ENCODE results near the gene DDX41. TPM values are rescaled to one million over a fixed set of nuclear protein-coding genes. Genes with fewer than 3 reads are reported as not detected.

Gene DDX41
- total RNA-seq, 1 experiment from 2014 or later, result 318 TPM

- Histone ChIP-seq H3K79me2 (ENCODE audit: low read length) (peaks cover 29% of the 10 kb centered on the region), H3K4me2 (ENCODE audit: low read length) (no peak overlapping the region), H3F3A (ENCODE audit: low read length, unreplicated experiment) (no peaks in the 10 kb centered on the region), H3K9me3 (ENCODE audit: low read length) (no peaks in the 10 kb centered on the region), H3K9me2 (replicated peaks; ENCODE audit: low read length) (no peaks in the 10 kb centered on the region), H3K4me1 (ENCODE audit: insufficient read depth, low read length) (peaks cover 12% of the 10 kb centered on the region), H3K9ac (ENCODE audit: low read length) (no peak overlapping the region), H3K27me3 (ENCODE audit: low read length) (no peaks in the 10 kb centered on the region), H3K36me3 (ENCODE audit: low read depth, low read length) (peaks cover 29% of the 10 kb centered on the region), H3K27ac (ENCODE audit: low read length) (no peak overlapping the region), H4K20me1 (ENCODE audit: low read length) (no peaks in the 10 kb centered on the region), H3K4me3 (ENCODE audit: low read length) (no peak overlapping the region), H2AFZ (ENCODE audit: low read length) (no peak overlapping the region)
- ChIA-PET CTCF (no interaction called here), POLR2A (ENCODE audit: unreplicated experiment) (no interaction called here)
- no peak for DNase-seq
- intact Hi-C loops (cut with micrococcal nuclease), result no loop called here
- no peak for TF ChIP-seq EZH2phosphoT487 (IDR thresholded peaks at IDR 0.05; ENCODE audit: borderline replicate concordance, low read length)
- no peak for TF ChIP-seq EZH2 (IDR thresholded peaks at IDR 0.05; ENCODE audit: low read length, unreplicated experiment)
- TF ChIP-seq CTCF (conservative IDR thresholded peaks at IDR 0.05; ENCODE audit: low read depth, low read length), result no peak
- BruUV-seq (replicated peaks), result TSS peak; percentile 9
- ATAC-seq, result no peak
Measured at GRCh38 chr5:177511796-177512675, 4.7 kb downstream of the DDX41 start.

- no peaks in the 10 kb centered on the region for H3K9me2 ChIP-seq (replicated peaks; ENCODE audit: low read length)
- H3K4me1 ChIP-seq (ENCODE audit: insufficient read depth, low read length), result peaks cover 12% of the 10 kb centered on the region
- H3F3A ChIP-seq (ENCODE audit: low read length, unreplicated experiment), result no peaks in the 10 kb centered on the region
- no peak overlapping the region for H3K9ac ChIP-seq (ENCODE audit: low read length)
- H3K27me3 ChIP-seq (ENCODE audit: low read length), result no peaks in the 10 kb centered on the region
- no peaks in the 10 kb centered on the region for H4K20me1 ChIP-seq (ENCODE audit: low read length)
- H3K36me3 ChIP-seq (ENCODE audit: low read depth, low read length), result peaks cover 29% of the 10 kb centered on the region
- ChIA-PET POLR2A (ENCODE audit: unreplicated experiment) (no interaction called here), CTCF (interaction anchor here (0.6 kb wide), 1 partner anchor 27 kb away, joined by 7 read pairs; no protein-coding TSS in a partner anchor)
- H2AFZ ChIP-seq (ENCODE audit: low read length), result no peak overlapping the region
- no peak overlapping the region for H3K27ac ChIP-seq (ENCODE audit: low read length)
- no peak for TF ChIP-seq EZH2phosphoT487 (IDR thresholded peaks at IDR 0.05; ENCODE audit: borderline replicate concordance, low read length)
- no peak for TF ChIP-seq EZH2 (IDR thresholded peaks at IDR 0.05; ENCODE audit: low read length, unreplicated experiment)
- H3K79me2 ChIP-seq (ENCODE audit: low read length), result peaks cover 24% of the 10 kb centered on the region
- no peak for DNase-seq
- intact Hi-C loops (cut with micrococcal nuclease), result no loop called here
- H3K4me2 ChIP-seq (ENCODE audit: low read length), result no peak overlapping the region
- H3K4me3 ChIP-seq (ENCODE audit: low read length), result no peak overlapping the region
- BruUV-seq (replicated peaks), result no TSS peak
- no peaks in the 10 kb centered on the region for H3K9me3 ChIP-seq (ENCODE audit: low read length)
- ATAC-seq, result no peak
Measured at GRCh38 chr5:177511181-177511580, 5.6 kb downstream of the DDX41 start.

DNA sequence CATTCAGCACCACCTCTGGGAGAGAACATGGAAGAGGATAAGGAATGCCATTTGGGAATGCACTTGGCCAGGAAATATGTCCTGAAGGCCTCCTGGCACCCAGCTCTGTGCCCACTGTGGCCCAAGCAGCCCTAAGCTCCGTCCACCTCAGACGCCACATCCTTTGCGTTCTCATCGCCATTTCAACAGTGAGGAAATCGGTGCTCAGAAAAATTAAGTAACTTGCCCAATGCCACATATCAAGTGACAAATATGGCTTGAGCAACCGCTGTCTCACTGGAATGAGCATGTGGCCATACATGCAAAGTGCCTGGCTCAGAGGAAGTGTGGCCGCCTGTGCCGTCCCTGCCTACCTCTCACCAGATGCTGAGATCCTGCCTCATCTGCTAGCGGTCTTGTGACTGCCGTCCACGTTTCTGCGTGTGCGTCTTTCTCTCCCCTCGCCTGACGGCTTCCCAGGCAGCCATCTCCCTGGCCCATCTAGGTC is 6.2 kb downstream of the DDX41 start:
- H3K4me2 ChIP-seq (ENCODE audit: low read length), result no peak overlapping the region
- no peak overlapping the region for H2AFZ ChIP-seq (ENCODE audit: low read length)
- DNase-seq (no peak), ATAC-seq (no peak)
- no peaks in the 10 kb centered on the region for H3K9me2 ChIP-seq (replicated peaks; ENCODE audit: low read length)
- ChIA-PET POLR2A (ENCODE audit: unreplicated experiment) (no interaction called here), CTCF (interaction anchor here (0.6 kb wide), 1 partner anchor 28 kb away, joined by 7 read pairs; no protein-coding TSS in a partner anchor)
- no peaks in the 10 kb centered on the region for H3K9me3 ChIP-seq (ENCODE audit: low read length)
- peaks cover 18% of the 10 kb centered on the region for H3K79me2 ChIP-seq (ENCODE audit: low read length)
- H4K20me1 ChIP-seq (ENCODE audit: low read length), result no peaks in the 10 kb centered on the region
- H3K36me3 ChIP-seq (ENCODE audit: low read depth, low read length), result peaks cover 27% of the 10 kb centered on the region
- no TSS peak for BruUV-seq (replicated peaks)
- TF ChIP-seq CTCF (conservative IDR thresholded peaks at IDR 0.05; ENCODE audit: low read depth, low read length) (no peak), EZH2 (IDR thresholded peaks at IDR 0.05; ENCODE audit: low read length, unreplicated experiment) (no peak), EZH2phosphoT487 (IDR thresholded peaks at IDR 0.05; ENCODE audit: borderline replicate concordance, low read length) (no peak)
- H3F3A ChIP-seq (ENCODE audit: low read length, unreplicated experiment), result no peaks in the 10 kb centered on the region
- intact Hi-C loops (cut with micrococcal nuclease), result no loop called here
- H3K4me3 ChIP-seq (ENCODE audit: low read length), result no peak overlapping the region
- no peak overlapping the region for H3K27ac ChIP-seq (ENCODE audit: low read length)
- H3K27me3 ChIP-seq (ENCODE audit: low read length), result no peaks in the 10 kb centered on the region
- peaks cover 8% of the 10 kb centered on the region for H3K4me1 ChIP-seq (ENCODE audit: insufficient read depth, low read length)
- no peak overlapping the region for H3K9ac ChIP-seq (ENCODE audit: low read length)
